Activated CD8-positive, alpha-beta memory T cell treated with anti-CD3 and anti-CD28 coated beads for 48 hours (primary cell): ENCODE results near the gene NOP9.

Experiments used
- DNase-seq, 3 experiments: peaks; one replicate each; pipeline ENCODE4 v3.0.0-alpha.2; 2020; ENCODE audit warnings: low read depth in 2 of 3, low spot score in 2 of 3

Gene NOP9

GRCh38 chr14:24307575-24308341, 8.1 kb downstream of the NOP9 start, which contains the start of gene CIDEB:
Gene CIDEB (minus strand): TSS chr14:24307977. CDS start chr14:24307858, 119 bp downstream.
- no peak for DNase-seq

- DNase-seq, result no peak
Measured at GRCh38 chr14:24308342-24309124, 8.9 kb downstream of the NOP9 start.

- no peak for DNase-seq
Measured at GRCh38 chr14:24309538-24310264, 10.1 kb downstream of the NOP9 start, which contains the start of gene LTB4R2. Gene LTB4R2 (plus strand): TSS chr14:24310140. CDS start chr14:24310665, 525 bp downstream.

- DNase-seq, result no peak
Measured at GRCh38 chr14:24310265-24310645, 10.6 kb downstream of the NOP9 start.

GRCh38 chr14:24310646-24311604, 11.3 kb downstream of the NOP9 start, which contains the start of gene LTB4R:
Gene LTB4R (plus strand): TSS chr14:24311502. CDS start chr14:24315652, 4,150 bp downstream.
- DNase-seq, result peak in 1 of 3 experiments; percentile 44

- no peak for DNase-seq
Measured at GRCh38 chr14:24311837-24312615, 12.4 kb downstream of the NOP9 start.

GRCh38 chr14:24312736-24313507, 13.3 kb downstream of the NOP9 start:
- DNase-seq, result no peak

- DNase-seq, result no peak
Measured at GRCh38 chr14:24313913-24314312, 14.3 kb downstream of the NOP9 start.

- DNase-seq, result no peak
Measured at GRCh38 chr14:24314377-24315193, 14.9 kb downstream of the NOP9 start.

GRCh38 chr14:24315243-24315806, 15.7 kb downstream of the NOP9 start:
- DNase-seq, result no peak

- no peak for DNase-seq
Measured at GRCh38 chr14:24315807-24316596, 16.4 kb downstream of the NOP9 start.

- DNase-seq, result no peak
Measured at GRCh38 chr14:24316597-24316950, 16.9 kb downstream of the NOP9 start.

- DNase-seq, result no peak
Measured at GRCh38 chr14:24317141-24317928, 17.7 kb downstream of the NOP9 start.

GRCh38 chr14:24321212-24321975, 21.7 kb downstream of the NOP9 start:
- DNase-seq, result no peak

GRCh38 chr14:24322672-24323071, 23.0 kb downstream of the NOP9 start:
- no peak for DNase-seq
